Neutrophil (primary cell): ENCODE measurements around the gene PDE8B.

ENCODE experiments used
- H3K27ac ChIP-seq: fragments of 200-600 bp; sonication (generic); 2 replicates; pipeline ENCODE4 v1.5.1; 2016; ENCODE audit warnings: mild to moderate bottlenecking, moderate library complexity
- H3K27me3 ChIP-seq: fragments of 200-600 bp; sonication (generic); 2 replicates; pipeline ENCODE4 v1.6.0; 2016; ENCODE audit warnings: mild to moderate bottlenecking
- H3K36me3 ChIP-seq: fragments of 200-600 bp; sonication (generic); 2 replicates; pipeline ENCODE4 v1.5.1; 2017
- H3K4me1 ChIP-seq, 2 experiments: fragments of 200-600 bp in 1 of 2; sonication (generic) in 1 of 2; 1 replicate in 1 of 2; 2 replicates in 1 of 2; pipeline versions ENCODE4 v1.5.1 to v1.6.1; 2013 to 2016; ENCODE audit warnings: low read depth in 1 of 2, low read length in 1 of 2, mild to moderate bottlenecking in 1 of 2, moderate library complexity in 1 of 2; ENCODE audit not compliant: control insufficient read depth in 1 of 2, insufficient read depth in 1 of 2
- H3K4me3 ChIP-seq, 2 experiments: fragments of 200-600 bp in 1 of 2; sonication (generic) in 1 of 2; 1 replicate in 1 of 2; 2 replicates in 1 of 2; pipeline ENCODE4 v1.5.1; 2013 to 2016; ENCODE audit warnings: low read depth in 1 of 2, low read length in 1 of 2, mild to moderate bottlenecking in 1 of 2, moderate library complexity in 1 of 2
- H3K9me3 ChIP-seq: fragments of 200-600 bp; sonication (generic); 2 replicates; pipeline ENCODE4 v1.5.1; 2016
- CTCF ChIP-seq: fragments of 200-600 bp; sonication (generic); IDR thresholded peaks from 2 replicates; pipeline ENCODE4 v1.5.1; 2016; ENCODE audit warnings: antibody characterized with exemption

PDE8B gene

GRCh38 chr5:77356740-77357139 is 146.3 kb downstream of the PDE8B start:
- Histone ChIP-seq H3K4me1 (no peaks in the 10 kb centered on the region), H3K4me3 (no peak overlapping the region), H3K27me3 (no peaks in the 10 kb centered on the region), H3K36me3 (no peaks in the 10 kb centered on the region), H3K27ac (no peak overlapping the region), H3K9me3 (no peaks in the 10 kb centered on the region)
- TF ChIP-seq CTCF, result no peak

- no peaks in the 10 kb centered on the region for H3K27me3 ChIP-seq
- no peak overlapping the region for H3K4me3 ChIP-seq
- no peak overlapping the region for H3K27ac ChIP-seq
- H3K4me1 ChIP-seq, result no peaks in the 10 kb centered on the region
- no peak for TF ChIP-seq CTCF
- no peaks in the 10 kb centered on the region for H3K9me3 ChIP-seq
- no peaks in the 10 kb centered on the region for H3K36me3 ChIP-seq
Observed at GRCh38 chr5:77358255-77359205, 148.1 kb downstream of the PDE8B start.

- H3K27me3 ChIP-seq, result no peaks in the 10 kb centered on the region
- no peak for TF ChIP-seq CTCF
- H3K36me3 ChIP-seq, result no peaks in the 10 kb centered on the region
- no peaks in the 10 kb centered on the region for H3K9me3 ChIP-seq
- no peak overlapping the region for H3K27ac ChIP-seq
- no peaks in the 10 kb centered on the region for H3K4me1 ChIP-seq
- H3K4me3 ChIP-seq, result no peak overlapping the region
Observed at GRCh38 chr5:77359231-77359630, 148.8 kb downstream of the PDE8B start.

GRCh38 chr5:77360381-77360780 is 149.9 kb downstream of the PDE8B start:
- TF ChIP-seq CTCF, result no peak
- Histone ChIP-seq H3K27ac (no peak overlapping the region), H3K36me3 (no peaks in the 10 kb centered on the region), H3K4me3 (no peak overlapping the region), H3K9me3 (no peaks in the 10 kb centered on the region), H3K27me3 (no peaks in the 10 kb centered on the region), H3K4me1 (no peaks in the 10 kb centered on the region)

GRCh38 chr5:77360973-77361372 is 150.5 kb downstream of the PDE8B start:
- Histone ChIP-seq H3K9me3 (no peaks in the 10 kb centered on the region), H3K27me3 (no peaks in the 10 kb centered on the region), H3K4me1 (no peaks in the 10 kb centered on the region), H3K36me3 (no peaks in the 10 kb centered on the region), H3K4me3 (no peak overlapping the region), H3K27ac (no peak overlapping the region)
- no peak for TF ChIP-seq CTCF
